Measurements from ENCODE around the gene CRTAC1. TPM values are rescaled to one million over a fixed set of nuclear protein-coding genes. Genes with fewer than 3 reads are reported as not detected.

The CRTAC1 gene
- total RNA-seq, 1 experiment from 2014 or later: 0.46 TPM

- no CpG with 5 or more reads among the region's 2 CpGs for WGBS (ENCODE audit: extremely low coverage, insufficient read length, low lambda C conversion rate)
- Histone ChIP-seq H3K4me1 (ENCODE audit: insufficient read depth, low read length) (peaks cover 4% of the 10 kb centered on the region), H3K56ac (ENCODE audit: insufficient read length, low read depth, low read length) (no peak overlapping the region), H2AK5ac (ENCODE audit: insufficient read length, low read length) (no peak overlapping the region), H2BK5ac (ENCODE audit: insufficient read length, low read length) (no peak overlapping the region), H3K14ac (ENCODE audit: insufficient read depth, low read length) (no peak overlapping the region), H3K27me3 (ENCODE audit: insufficient read depth, low read length) (no peaks in the 10 kb centered on the region; the same call in 1 of the 2 replicates), H3K23me2 (ENCODE audit: insufficient read length, low read depth, low read length, poor library complexity, severe bottlenecking) (no peaks in the 10 kb centered on the region), H3K4me2 (ENCODE audit: insufficient read depth, insufficient read length, low read length) (no peak overlapping the region), H3K9me3 (ENCODE audit: control insufficient read depth, low read depth, low read length) (no peaks in the 10 kb centered on the region), H2BK20ac (ENCODE audit: low read depth, low read length, poor library complexity, severe bottlenecking) (no peak overlapping the region), H3K27ac (ENCODE audit: insufficient read length, low read depth, low read length) (no peak overlapping the region), H2BK120ac (ENCODE audit: low read depth, low read length, poor library complexity, severe bottlenecking) (no peak overlapping the region), H4K8ac (replicated peaks; ENCODE audit: insufficient read length, low read depth, low read length) (no peak overlapping the region), H3K18ac (ENCODE audit: insufficient read length, low read depth, low read length) (no peak overlapping the region), H4K5ac (ENCODE audit: insufficient read length, low read depth, low read length) (no peak overlapping the region), H4K91ac (ENCODE audit: insufficient read length, low read depth, low read length) (no peak overlapping the region), H3K79me2 (ENCODE audit: insufficient read depth, low read length) (no peaks in the 10 kb centered on the region), H2BK15ac (ENCODE audit: low read depth, low read length) (no peak overlapping the region), H3K4ac (ENCODE audit: low read depth, low read length) (no peak overlapping the region), H3T11ph (ENCODE audit: low read length) (no peak overlapping the region), H3K79me1 (ENCODE audit: insufficient read depth, low read depth, low read length, poor library complexity, severe bottlenecking) (no peaks in the 10 kb centered on the region), H2AFZ (ENCODE audit: low read length) (no peak overlapping the region), H3K9ac (ENCODE audit: extremely low read depth, insufficient read length, low read length) (no peak overlapping the region), H3K23ac (ENCODE audit: insufficient read length, low read depth, low read length) (no peak overlapping the region), H4K20me1 (ENCODE audit: control insufficient read depth, insufficient read depth, insufficient read length) (no peaks in the 10 kb centered on the region), H2BK12ac (ENCODE audit: insufficient read length, low read depth, low read length) (no peak overlapping the region)
- Mint-ChIP-seq H3K4me3 (no peak overlapping the region), H3K27me3 (ENCODE audit: low read depth) (peaks cover 23% of the 10 kb centered on the region), H3K4me1 (peaks cover 5 to 15% of the 10 kb centered on the region in 2 experiments; a peak in 3 of 4 replicates), H3K36me3 (ENCODE audit: insufficient read depth in 1 of 3, low read depth in 3 of 3) (no peaks in the 10 kb centered on the region), H3K27ac (no peak overlapping the region), H3K9me3 (no peaks in the 10 kb centered on the region; a peak in 1 of 5 replicates)
- no peak for DNase-seq
- TF ChIP-seq CTCF (conservative IDR thresholded peaks at IDR 0.05): no peak
These were observed 17.8 kb downstream of the CRTAC1 start for GRCh38 chr10:98012644-98013043.

Data from H9 (cell line).